ENCODE results near the gene COL1A1.

Gene COL1A1

GRCh38 chr17:50167371-50167770 is 34.1 kb downstream of the COL1A1 start:
- Histone ChIP-seq H3K36me3 (ENCODE audit: control insufficient read depth, insufficient read depth, low read length) (no peaks in the 10 kb centered on the region), H3K4me3 (replicated peaks; ENCODE audit: low read depth, low read length) (no peak overlapping the region), H3K27me3 (replicated peaks; ENCODE audit: control insufficient read depth, insufficient read depth, low read length) (no peaks in the 10 kb centered on the region)
- no peak for DNase-seq (ENCODE audit: extremely low read depth, insufficient read length)
- TF ChIP-seq, protein P1, sequence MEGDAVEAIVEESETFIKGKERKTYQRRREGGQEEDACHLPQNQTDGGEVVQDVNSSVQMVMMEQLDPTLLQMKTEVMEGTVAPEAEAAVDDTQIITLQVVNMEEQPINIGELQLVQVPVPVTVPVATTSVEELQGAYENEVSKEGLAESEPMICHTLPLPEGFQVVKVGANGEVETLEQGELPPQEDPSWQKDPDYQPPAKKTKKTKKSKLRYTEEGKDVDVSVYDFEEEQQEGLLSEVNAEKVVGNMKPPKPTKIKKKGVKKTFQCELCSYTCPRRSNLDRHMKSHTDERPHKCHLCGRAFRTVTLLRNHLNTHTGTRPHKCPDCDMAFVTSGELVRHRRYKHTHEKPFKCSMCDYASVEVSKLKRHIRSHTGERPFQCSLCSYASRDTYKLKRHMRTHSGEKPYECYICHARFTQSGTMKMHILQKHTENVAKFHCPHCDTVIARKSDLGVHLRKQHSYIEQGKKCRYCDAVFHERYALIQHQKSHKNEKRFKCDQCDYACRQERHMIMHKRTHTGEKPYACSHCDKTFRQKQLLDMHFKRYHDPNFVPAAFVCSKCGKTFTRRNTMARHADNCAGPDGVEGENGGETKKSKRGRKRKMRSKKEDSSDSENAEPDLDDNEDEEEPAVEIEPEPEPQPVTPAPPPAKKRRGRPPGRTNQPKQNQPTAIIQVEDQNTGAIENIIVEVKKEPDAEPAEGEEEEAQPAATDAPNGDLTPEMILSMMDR (IDR thresholded peaks at IDR 0.05; ENCODE audit: insufficient read depth, low read length, poor library complexity, severe bottlenecking), result no peak

- Histone ChIP-seq H3K36me3 (ENCODE audit: control insufficient read depth, insufficient read depth, low read length) (no peaks in the 10 kb centered on the region), H3K4me3 (replicated peaks; ENCODE audit: low read depth, low read length) (no peak overlapping the region), H3K27me3 (replicated peaks; ENCODE audit: control insufficient read depth, insufficient read depth, low read length) (no peaks in the 10 kb centered on the region)
- no peak for DNase-seq (ENCODE audit: extremely low read depth, insufficient read length)
- TF ChIP-seq, protein P1 (IDR thresholded peaks at IDR 0.05; ENCODE audit: insufficient read depth, low read length, poor library complexity, severe bottlenecking), result no peak
Observed at GRCh38 chr17:50166518-50167181, 34.8 kb downstream of the COL1A1 start.

DNA sequence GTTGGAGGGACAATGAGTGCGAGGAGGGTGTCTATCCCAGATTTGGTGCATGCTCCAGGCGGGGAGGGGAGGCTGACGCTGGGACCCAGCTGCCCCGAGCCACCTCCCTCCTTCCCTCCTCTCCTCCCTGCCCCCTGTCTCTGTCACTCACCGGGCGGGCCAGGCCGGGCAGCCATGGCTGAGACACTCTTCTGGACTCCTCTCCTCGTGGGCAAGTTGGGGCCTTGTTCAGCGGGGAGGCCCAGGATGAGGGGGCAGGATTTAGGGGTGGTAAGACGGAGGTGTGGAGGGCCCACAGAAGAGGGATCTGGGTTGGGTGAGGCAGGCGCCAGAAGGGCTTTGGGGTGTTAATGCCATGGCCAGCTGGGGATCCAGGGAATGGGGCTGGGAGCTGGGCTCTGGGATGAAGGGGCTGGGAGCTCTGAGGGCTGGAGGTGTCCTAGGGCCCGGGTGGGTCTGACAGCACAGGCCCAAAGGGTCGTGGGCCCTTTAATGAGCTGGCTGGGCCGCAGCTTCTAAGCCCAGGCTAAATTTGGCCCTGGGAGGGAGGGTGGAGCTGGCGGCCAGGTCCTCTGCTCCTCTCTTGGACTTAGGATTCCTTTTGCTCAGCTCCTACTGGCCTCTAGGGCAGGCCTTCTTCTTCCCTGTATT is 35.4 kb downstream of the COL1A1 start, which contains the start of gene SGCA:
TSS of gene SGCA (plus strand) at position 139 of the 651 bp plus-strand sequence. CDS start at position 175, 36 bp downstream.
- no peak for DNase-seq (ENCODE audit: extremely low read depth, insufficient read length)
- TF ChIP-seq, protein P1 (IDR thresholded peaks at IDR 0.05; ENCODE audit: insufficient read depth, low read length, poor library complexity, severe bottlenecking), result no peak
- Histone ChIP-seq H3K4me3 (replicated peaks; ENCODE audit: low read depth, low read length) (no peak within 1 kb of the TSS), H3K36me3 (ENCODE audit: control insufficient read depth, insufficient read depth, low read length) (no peaks in the 10 kb centered on the region), H3K27me3 (replicated peaks; ENCODE audit: control insufficient read depth, insufficient read depth, low read length) (no peaks in the 10 kb centered on the region)

GRCh38 chr17:50165466-50165865 is 36.0 kb downstream of the COL1A1 start:
- no peak overlapping the region for H3K4me3 ChIP-seq (replicated peaks; ENCODE audit: low read depth, low read length)
- H3K36me3 ChIP-seq (ENCODE audit: control insufficient read depth, insufficient read depth, low read length), result no peaks in the 10 kb centered on the region
- no peaks in the 10 kb centered on the region for H3K27me3 ChIP-seq (replicated peaks; ENCODE audit: control insufficient read depth, insufficient read depth, low read length)
- no peak for DNase-seq (ENCODE audit: extremely low read depth, insufficient read length)
- TF ChIP-seq, protein P1 (IDR thresholded peaks at IDR 0.05; ENCODE audit: insufficient read depth, low read length, poor library complexity, severe bottlenecking), result no peak

GRCh38 chr17:50165066-50165465 is 36.4 kb downstream of the COL1A1 start:
- Histone ChIP-seq H3K36me3 (ENCODE audit: control insufficient read depth, insufficient read depth, low read length) (no peaks in the 10 kb centered on the region), H3K27me3 (replicated peaks; ENCODE audit: control insufficient read depth, insufficient read depth, low read length) (no peaks in the 10 kb centered on the region), H3K4me3 (replicated peaks; ENCODE audit: low read depth, low read length) (no peak overlapping the region)
- TF ChIP-seq, protein P1 (IDR thresholded peaks at IDR 0.05; ENCODE audit: insufficient read depth, low read length, poor library complexity, severe bottlenecking), result no peak
- DNase-seq (ENCODE audit: extremely low read depth, insufficient read length), result no peak

Measured in GM06990 (cell line).